ENCODE results near the gene BRIP1.

DNA sequence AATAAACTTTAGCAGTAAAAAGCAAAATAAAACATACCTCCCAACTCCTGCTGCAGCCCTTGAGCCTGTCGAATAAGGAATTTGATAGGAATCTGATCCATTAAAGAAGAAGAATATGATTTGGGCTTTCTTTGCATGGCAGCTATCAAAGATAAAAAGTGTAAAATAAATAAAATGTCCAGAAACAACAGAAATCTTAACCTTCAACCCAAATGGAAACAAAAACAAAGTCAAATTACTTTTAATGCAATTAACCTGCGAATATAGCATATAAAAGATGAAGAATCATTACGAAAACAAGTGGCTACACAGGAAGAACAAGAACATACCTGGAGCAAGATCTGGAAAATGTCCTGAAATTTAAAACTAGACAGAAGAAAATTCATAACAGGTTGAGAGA, 21.5 kb upstream of the BRIP1 start:
- TF ChIP-seq CTCF (IDR thresholded peaks at IDR 0.05 in 8 of 11, conservative IDR thresholded peaks at IDR 0.05 in 3 of 11) (no peak), POLR2A (IDR thresholded peaks at IDR 0.05) (no peak)
